ENCODE results near the gene ME3.

The ME3 gene

GRCh38 chr11:86578727-86579405, 93.5 kb downstream of the ME3 start:
- Histone ChIP-seq H3K27ac (no peak overlapping the region), H4K20me1 (no peaks in the 10 kb centered on the region), H3K4me1 (no peaks in the 10 kb centered on the region), H3K4me2 (no peak overlapping the region), H3K36me3 (no peaks in the 10 kb centered on the region), H3K9ac (no peak overlapping the region), H3K27me3 (no peaks in the 10 kb centered on the region), H3K4me3 (no peak overlapping the region), H3K9me3 (no peaks in the 10 kb centered on the region)
- no peak for TF ChIP-seq Cebpa-rat (IDR thresholded peaks at IDR 0.05)

GRCh38 chr11:86577644-86578636, 94.5 kb downstream of the ME3 start:
- Histone ChIP-seq H4K20me1 (no peaks in the 10 kb centered on the region), H3K27ac (no peak overlapping the region), H3K27me3 (no peaks in the 10 kb centered on the region), H3K36me3 (no peaks in the 10 kb centered on the region), H3K9me3 (no peaks in the 10 kb centered on the region), H3K4me3 (no peak overlapping the region), H3K4me2 (no peak overlapping the region), H3K9ac (no peak overlapping the region), H3K4me1 (no peaks in the 10 kb centered on the region)
- TF ChIP-seq Cebpa-rat (IDR thresholded peaks at IDR 0.05), result no peak

GRCh38 chr11:86576946-86577624, 95.3 kb downstream of the ME3 start:
- Histone ChIP-seq H3K4me3 (no peak overlapping the region), H3K27ac (no peak overlapping the region), H4K20me1 (no peaks in the 10 kb centered on the region), H3K27me3 (no peaks in the 10 kb centered on the region), H3K9ac (no peak overlapping the region), H3K9me3 (no peaks in the 10 kb centered on the region), H3K4me2 (no peak overlapping the region), H3K4me1 (no peaks in the 10 kb centered on the region), H3K36me3 (no peaks in the 10 kb centered on the region)
- TF ChIP-seq Cebpa-rat (IDR thresholded peaks at IDR 0.05), result no peak

- H3K4me1 ChIP-seq, result no peaks in the 10 kb centered on the region
- H3K9me3 ChIP-seq, result no peaks in the 10 kb centered on the region
- no peak for TF ChIP-seq Cebpa-rat (IDR thresholded peaks at IDR 0.05)
- H3K36me3 ChIP-seq, result no peaks in the 10 kb centered on the region
- no peak overlapping the region for H3K4me3 ChIP-seq
- no peak overlapping the region for H3K4me2 ChIP-seq
- H3K9ac ChIP-seq, result no peak overlapping the region
- H3K27ac ChIP-seq, result no peak overlapping the region
- H4K20me1 ChIP-seq, result no peaks in the 10 kb centered on the region
- no peaks in the 10 kb centered on the region for H3K27me3 ChIP-seq
Observed at GRCh38 chr11:86575927-86576326, 96.5 kb downstream of the ME3 start.

GRCh38 chr11:86575208-86575855, 97.1 kb downstream of the ME3 start:
- no peaks in the 10 kb centered on the region for H3K4me1 ChIP-seq
- H3K27ac ChIP-seq, result no peak overlapping the region
- no peaks in the 10 kb centered on the region for H3K27me3 ChIP-seq
- H4K20me1 ChIP-seq, result no peaks in the 10 kb centered on the region
- H3K9me3 ChIP-seq, result no peaks in the 10 kb centered on the region
- TF ChIP-seq Cebpa-rat (IDR thresholded peaks at IDR 0.05), result no peak
- H3K4me2 ChIP-seq, result no peak overlapping the region
- H3K4me3 ChIP-seq, result no peak overlapping the region
- no peak overlapping the region for H3K9ac ChIP-seq
- no peaks in the 10 kb centered on the region for H3K36me3 ChIP-seq

- TF ChIP-seq Cebpa-rat (IDR thresholded peaks at IDR 0.05), result no peak
- Histone ChIP-seq H3K36me3 (no peaks in the 10 kb centered on the region), H3K4me2 (no peak overlapping the region), H3K4me1 (no peaks in the 10 kb centered on the region), H3K4me3 (no peak overlapping the region), H3K27ac (no peak overlapping the region), H3K9me3 (no peaks in the 10 kb centered on the region), H3K27me3 (no peaks in the 10 kb centered on the region), H3K9ac (no peak overlapping the region), H4K20me1 (no peaks in the 10 kb centered on the region)
Observed at GRCh38 chr11:86574493-86575207, 97.8 kb downstream of the ME3 start.

- Histone ChIP-seq H3K4me1 (no peaks in the 10 kb centered on the region), H3K9ac (no peak overlapping the region), H3K9me3 (no peaks in the 10 kb centered on the region), H3K4me2 (no peak overlapping the region), H3K27ac (no peak overlapping the region), H3K36me3 (no peaks in the 10 kb centered on the region), H3K4me3 (no peak overlapping the region), H4K20me1 (no peaks in the 10 kb centered on the region), H3K27me3 (no peaks in the 10 kb centered on the region)
- TF ChIP-seq Cebpa-rat (IDR thresholded peaks at IDR 0.05), result no peak
Observed at GRCh38 chr11:86571273-86571948, 101.0 kb downstream of the ME3 start.

GRCh38 chr11:86570451-86570850, 102.0 kb downstream of the ME3 start:
- Histone ChIP-seq H3K4me1 (no peaks in the 10 kb centered on the region), H3K27me3 (no peaks in the 10 kb centered on the region), H3K9ac (no peak overlapping the region), H3K9me3 (no peaks in the 10 kb centered on the region), H4K20me1 (no peaks in the 10 kb centered on the region), H3K27ac (no peak overlapping the region), H3K4me3 (no peak overlapping the region), H3K36me3 (no peaks in the 10 kb centered on the region), H3K4me2 (no peak overlapping the region)
- TF ChIP-seq Cebpa-rat (IDR thresholded peaks at IDR 0.05), result no peak
